H1 (cell line): ENCODE measurements around the gene HNRNPM. TPM values are rescaled to one million over a fixed set of nuclear protein-coding genes. Genes with fewer than 3 reads are reported as not detected.

Experiments
- CEBPB ChIP-seq: IDR thresholded peaks from 2 replicates; pipeline ENCODE4 v1.6.1; 2012; ENCODE audit warnings: low read depth, low read length
- MAFK ChIP-seq: IDR thresholded peaks from 2 replicates; pipeline ENCODE4 v1.6.1; 2012; ENCODE audit warnings: low read depth, mild to moderate bottlenecking, improper control_type of control experiment, low read length
- NANOG ChIP-seq: IDR thresholded peaks from 2 replicates; pipeline ENCODE4 v1.6.1; 2011; ENCODE audit warnings: low read length, low read depth, mild to moderate bottlenecking, inconsistent platforms; ENCODE audit not compliant: insufficient read depth, poor library complexity, severe bottlenecking
- POLR2AphosphoS5 ChIP-seq: IDR thresholded peaks from 2 replicates; pipeline ENCODE4 v1.6.1; 2011; ENCODE audit warnings: low read depth, low read length
- RXRA ChIP-seq: IDR thresholded peaks from 2 replicates; pipeline ENCODE4 v1.6.1; 2011; ENCODE audit warnings: low read depth, mild to moderate bottlenecking, low read length, moderate library complexity; ENCODE audit not compliant: insufficient read depth
- SIRT6 ChIP-seq: IDR thresholded peaks from one replicate; pipeline ENCODE4 v1.7.1; 2012; ENCODE audit warnings: low read length, inconsistent platforms
- SUZ12 ChIP-seq: fragments of 200-600 bp; sonication (generic); IDR thresholded peaks from 2 replicates; pipeline ENCODE4 v1.6.1; 2012; ENCODE audit warnings: mild to moderate bottlenecking, inconsistent platforms, low read length, moderate library complexity, mixed read lengths
- TAF7 ChIP-seq: optimal IDR thresholded peaks from 2 replicates; pipeline ENCODE3; 2011; ENCODE audit warnings: low read depth, mild to moderate bottlenecking, inconsistent platforms, low read length, moderate library complexity, borderline replicate concordance
- TCF12 ChIP-seq: IDR thresholded peaks from 2 replicates; pipeline ENCODE4 v1.6.1; 2011; ENCODE audit warnings: low read depth, mild to moderate bottlenecking, low read length
- polyA plus RNA-seq, 7 experiments: library from polyadenylated mRNA; depleted of rRNA in 3 of 7; stranded (reverse) in 5 of 7; unstranded in 2 of 7; fragments of >200 nt in 5 of 7; fragments of 200-250 nt in 2 of 7; gene quantifications; 1 replicate in 5 of 7; 2 replicates in 1 of 7; 4 replicates in 1 of 7; pipeline versions ENCODE4 v1.2.1 to v1.2.3, GENCODE V29; 2011 to 2013; ENCODE audit warnings: missing spikeins in 2 of 7, mixed read lengths in 2 of 7
- total RNA-seq: library from RNA; stranded (reverse); fragmentation: NEBNext Ultra II Directional; extraction: Animal tissue kit (Norgen Biotek cat#: 25700); gene quantifications from 2 replicates; pipeline ENCODE4 v1.2.1, GENCODE V29; 2021
- TF ChIP-seq, protein P1 (sequence below): IDR thresholded peaks from 2 replicates; pipeline ENCODE4 v1.6.1; 2011; ENCODE audit warnings: low read length, improper control_type of control experiment

The HNRNPM gene
- total and polyA plus RNA-seq, 2 of the 8 experiments (the other 6 are each of a cell fraction or from before 2014, with no cell fraction given), result 375 to 474 TPM

DNA sequence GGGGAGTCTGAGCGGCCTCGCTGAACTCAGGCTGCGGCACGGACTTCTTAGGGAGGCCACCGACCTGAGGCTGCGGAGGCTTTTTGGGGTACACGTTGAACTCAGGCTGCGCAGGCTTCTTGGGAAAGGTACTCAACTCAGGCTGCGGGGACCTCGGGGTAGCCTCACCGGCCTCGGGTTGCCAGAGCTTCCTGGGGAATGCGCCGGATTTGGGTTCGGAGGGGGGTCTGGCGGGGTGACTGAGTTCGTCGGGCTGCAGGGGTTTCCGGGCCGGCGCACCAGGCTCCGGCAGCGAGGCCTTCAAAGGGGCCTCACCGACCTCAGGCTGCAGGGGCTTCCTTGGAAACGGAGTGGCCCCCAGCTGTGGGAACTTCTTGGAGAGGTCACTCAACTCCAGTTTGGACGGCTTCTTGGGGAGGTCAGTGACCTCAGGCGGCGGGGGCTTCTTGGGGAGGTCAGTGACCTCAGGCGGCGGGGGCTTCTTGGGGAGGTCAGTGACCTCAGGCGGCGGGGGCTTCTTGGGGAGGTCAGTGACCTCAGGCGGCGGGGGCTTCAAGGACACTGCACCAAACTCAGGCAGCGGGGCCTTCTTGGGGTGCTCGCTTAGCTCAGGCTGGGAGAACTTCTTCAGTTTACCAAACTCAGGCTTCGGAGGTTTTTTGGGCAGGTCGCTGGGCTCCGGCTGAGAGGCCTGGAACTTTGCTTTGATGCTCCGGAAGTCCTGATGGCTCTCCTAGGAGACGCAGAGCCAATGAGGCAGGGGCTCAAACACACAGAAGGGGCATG is 54.5 kb downstream of the HNRNPM start (continued):
- TF ChIP-seq, protein P1, sequence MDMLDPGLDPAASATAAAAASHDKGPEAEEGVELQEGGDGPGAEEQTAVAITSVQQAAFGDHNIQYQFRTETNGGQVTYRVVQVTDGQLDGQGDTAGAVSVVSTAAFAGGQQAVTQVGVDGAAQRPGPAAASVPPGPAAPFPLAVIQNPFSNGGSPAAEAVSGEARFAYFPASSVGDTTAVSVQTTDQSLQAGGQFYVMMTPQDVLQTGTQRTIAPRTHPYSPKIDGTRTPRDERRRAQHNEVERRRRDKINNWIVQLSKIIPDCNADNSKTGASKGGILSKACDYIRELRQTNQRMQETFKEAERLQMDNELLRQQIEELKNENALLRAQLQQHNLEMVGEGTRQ, result no peak
- TF ChIP-seq CEBPB (no peak), POLR2AphosphoS5 (no peak), RXRA (no peak), SIRT6 (no peak), TCF12 (no peak), SUZ12 (no peak), NANOG (no peak), MAFK (no peak), TAF7 (no peak)
